ENCODE results near the gene ENTPD2. TPM values are rescaled to one million over a fixed set of nuclear protein-coding genes. Genes with fewer than 3 reads are reported as not detected.

Gene ENTPD2
- total and polyA plus RNA-seq, 9 of the 15 experiments (the other 6 are each of a cell fraction or from before 2014, with no cell fraction given): 0.04 to 0.60 (median 0.14) TPM; not detected in 4

GRCh38 chr9:137007816-137008270 is 46.0 kb downstream of the ENTPD2 start:
- ChIA-PET POLR2A (interaction anchor here (0.5 to 1.4 kb wide), 2 partner anchors 11 to 15 kb away, joined by 3 to 4 read pairs; partner anchors contain the start of gene PAXX), CTCF (ENCODE audit: low intra/inter-chr PET ratio) (no interaction called here)
- no peaks in the 10 kb centered on the region for H3K9me1 ChIP-seq (ENCODE audit: control insufficient read depth, insufficient read depth, low read length)
- no TSS peak for BruUV-seq (replicated peaks)
- no peaks in the 10 kb centered on the region for H3K27me3 ChIP-seq (ENCODE audit: control insufficient read depth in 2 of 2, insufficient read depth in 2 of 2, low read length in 2 of 2)
- FAIRE-seq: no peak
- H3K27ac ChIP-seq (ENCODE audit: extremely low read depth, low read depth, low read length): no peak overlapping the region
- H3K4me1 ChIP-seq (replicated peaks in 1 of 2; ENCODE audit: control insufficient read depth in 2 of 2, insufficient read depth in 2 of 2, low read length in 2 of 2): peaks cover 0 to 59% of the 10 kb centered on the region in 2 experiments; a peak in 2 of 5 replicates
- DNase-seq (ENCODE audit: extremely low read depth in 1 of 4, low spot score in 3 of 4): no peak
- ATAC-seq: no peak
- H3K4me3 ChIP-seq: no peak overlapping the region
- H2AFZ ChIP-seq (ENCODE audit: low read depth, low read length): no peak overlapping the region
- 49% methylated on average over 13 of the region's 13 CpGs for WGBS (ENCODE audit: insufficient coverage, low coverage, missing lambda C conversion rate)
- H3K9me3 ChIP-seq (replicated peaks; ENCODE audit: control insufficient read depth, insufficient read depth, low read depth, low read length): 0 out of 2 replicates have a peak, but pooled peaks cover 1% of the 10 kb centered on the region
- H3K4me2 ChIP-seq (ENCODE audit: insufficient read depth, low read length): no peak overlapping the region
- intact Hi-C loops (cut with micrococcal nuclease): no loop called here
- peak overlapping the region in 1 of 2 experiments; percentile 36; a peak in 1 of 4 replicates for H3K9ac ChIP-seq (ENCODE audit: insufficient read depth in 1 of 2, low read depth in 2 of 2, low read length in 2 of 2)
- in situ Hi-C loops (cut with MboI): no loop called here
- H3K36me3 ChIP-seq (ENCODE audit: control insufficient read depth, insufficient read depth, low read length): no peaks in the 10 kb centered on the region
- H4K20me1 ChIP-seq (replicated peaks; ENCODE audit: control insufficient read depth, insufficient read depth, low read length): no peaks in the 10 kb centered on the region
- H3K79me2 ChIP-seq (ENCODE audit: control insufficient read depth, insufficient read depth, low read length): no peaks in the 10 kb centered on the region
- TF ChIP-seq ZEB2 (IDR thresholded peaks at IDR 0.05) (no peak), FOXP1 (CRISPR knock-in tag; IDR thresholded peaks at IDR 0.05) (no peak), EP300 (IDR thresholded peaks at IDR 0.05; ENCODE audit: low read length) (no peak), SETDB1 (IDR thresholded peaks at IDR 0.05; ENCODE audit: low read length) (no peak), GATA2 (CRISPR knock-in tag; IDR thresholded peaks at IDR 0.05) (no peak), ZNF146 (CRISPR knock-in tag; IDR thresholded peaks at IDR 0.05; ENCODE audit: unreplicated experiment) (no peak), ZNF274 (IDR thresholded peaks at IDR 0.05; ENCODE audit: borderline replicate concordance, low read depth, low read length) (no peak)
- TF ChIP-seq, protein P1, sequence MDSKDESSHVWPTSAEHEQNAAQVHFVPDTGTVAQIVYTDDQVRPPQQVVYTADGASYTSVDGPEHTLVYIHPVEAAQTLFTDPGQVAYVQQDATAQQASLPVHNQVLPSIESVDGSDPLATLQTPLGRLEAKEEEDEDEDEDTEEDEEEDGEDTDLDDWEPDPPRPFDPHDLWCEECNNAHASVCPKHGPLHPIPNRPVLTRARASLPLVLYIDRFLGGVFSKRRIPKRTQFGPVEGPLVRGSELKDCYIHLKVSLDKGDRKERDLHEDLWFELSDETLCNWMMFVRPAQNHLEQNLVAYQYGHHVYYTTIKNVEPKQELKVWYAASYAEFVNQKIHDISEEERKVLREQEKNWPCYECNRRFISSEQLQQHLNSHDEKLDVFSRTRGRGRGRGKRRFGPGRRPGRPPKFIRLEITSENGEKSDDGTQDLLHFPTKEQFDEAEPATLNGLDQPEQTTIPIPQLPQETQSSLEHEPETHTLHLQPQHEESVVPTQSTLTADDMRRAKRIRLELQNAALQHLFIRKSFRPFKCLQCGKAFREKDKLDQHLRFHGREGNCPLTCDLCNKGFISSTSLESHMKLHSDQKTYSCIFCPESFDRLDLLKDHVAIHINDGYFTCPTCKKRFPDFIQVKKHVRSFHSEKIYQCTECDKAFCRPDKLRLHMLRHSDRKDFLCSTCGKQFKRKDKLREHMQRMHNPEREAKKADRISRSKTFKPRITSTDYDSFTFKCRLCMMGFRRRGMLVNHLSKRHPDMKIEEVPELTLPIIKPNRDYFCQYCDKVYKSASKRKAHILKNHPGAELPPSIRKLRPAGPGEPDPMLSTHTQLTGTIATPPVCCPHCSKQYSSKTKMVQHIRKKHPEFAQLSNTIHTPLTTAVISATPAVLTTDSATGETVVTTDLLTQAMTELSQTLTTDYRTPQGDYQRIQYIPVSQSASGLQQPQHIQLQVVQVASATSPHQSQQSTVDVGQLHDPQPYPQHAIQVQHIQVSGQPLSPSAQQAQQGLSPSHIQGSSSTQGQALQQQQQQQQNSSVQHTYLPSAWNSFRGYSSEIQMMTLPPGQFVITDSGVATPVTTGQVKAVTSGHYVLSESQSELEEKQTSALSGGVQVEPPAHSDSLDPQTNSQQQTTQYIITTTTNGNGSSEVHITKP (IDR thresholded peaks at IDR 0.05; ENCODE audit: partially characterized antibody): no peak

Measured in K562 (cell line).